Ascending aorta (tissue), 2 donors: ENCODE data around the gene HSDL1. TPM values are rescaled to one million over a fixed set of nuclear protein-coding genes. Genes with fewer than 3 reads are reported as not detected.

Source experiments
- DNase-seq, 2 donors: peaks; one replicate each; pipeline ENCODE4 v3.0.0-alpha.2; 2019; ENCODE audit warnings: low spot score in 2 of 2
- H3K27ac ChIP-seq, 2 donors: fragments of 200-600 bp; sonication (generic); one replicate each; pipeline ENCODE4 v1.5.1; 2016 to 2017; ENCODE audit warnings: mild to moderate bottlenecking in 1 of 2
- H3K27me3 ChIP-seq: fragments of 200-600 bp; sonication (generic); one replicate; pipeline ENCODE4 v1.5.1; 2017
- H3K36me3 ChIP-seq, 2 donors: fragments of 200-600 bp; sonication (generic); one replicate each; pipeline ENCODE4 v1.5.1; 2016
- H3K4me1 ChIP-seq, 2 donors: fragments of 200-600 bp; sonication (generic); one replicate each; pipeline ENCODE4 v1.5.1; 2016 to 2017; ENCODE audit warnings: mild to moderate bottlenecking in 1 of 2
- H3K4me3 ChIP-seq, 2 donors: fragments of 200-600 bp; sonication (generic); one replicate each; pipeline ENCODE4 v1.5.1; 2016 to 2017; ENCODE audit warnings: mild to moderate bottlenecking in 1 of 2
- H3K9me3 ChIP-seq, 2 donors: fragments of 200-600 bp; sonication (generic); one replicate each; pipeline ENCODE4 v1.5.1; 2016
- intact Hi-C: fragments of 100-400 bp; cut with DNase I; formaldehyde crosslinking; loops from one replicate; pipeline ENCODE4 v1.15.1; 2023
- total RNA-seq: library from RNA; depleted of rRNA; stranded (reverse); fragments of >200 nt; gene quantifications from one replicate; pipeline ENCODE4 v1.1.0, GENCODE V29; 2016
- TF ChIP-seq, protein P1 (sequence below), 3 experiments: fragments of 200-600 bp in 2 of 3; fragments of 450-650 bp in 1 of 3; sonication (generic) in 2 of 3; IDR thresholded peaks; one replicate each; pipeline ENCODE4 v1.5.1; 2016 to 2019; ENCODE audit warnings: antibody characterized with exemption in 3 of 3, mild to moderate bottlenecking in 1 of 3, moderate library complexity in 1 of 3

The HSDL1 gene
- total RNA-seq, 1 donor from 2014 or later = 12.0 TPM

DNA sequence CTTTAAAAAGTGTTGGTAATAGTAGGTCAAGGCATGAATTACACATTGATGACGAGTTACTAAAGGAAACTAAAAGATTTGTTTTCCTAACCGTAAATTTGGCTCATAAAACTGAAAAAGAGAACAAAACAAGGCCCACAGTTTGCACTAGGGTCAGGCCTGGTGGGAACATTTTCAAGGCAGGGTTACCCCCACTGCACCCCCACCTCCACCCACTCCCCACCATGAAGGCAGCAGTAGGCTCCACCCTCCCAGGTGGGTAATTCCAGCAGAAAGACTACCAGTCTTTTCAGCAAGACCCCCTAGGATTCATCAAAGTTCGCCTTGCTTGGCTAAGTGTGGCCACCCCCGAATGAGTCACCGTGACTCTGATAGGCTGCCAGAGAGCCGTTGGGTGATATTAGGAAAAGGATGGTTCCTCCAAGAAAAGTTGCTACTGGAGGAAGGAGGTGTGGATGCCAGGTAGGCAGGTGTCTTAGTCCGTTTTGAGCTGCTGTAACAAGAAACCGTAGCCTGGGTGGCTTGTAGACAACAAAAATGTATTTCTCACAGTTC, 8.8 kb upstream of the HSDL1 start:
- Histone ChIP-seq H3K27me3 (no peaks in the 10 kb centered on the region), H3K27ac (no peak overlapping the region), H3K9me3 (no peaks in the 10 kb centered on the region), H3K4me3 (no peak overlapping the region), H3K36me3 (no peaks in the 10 kb centered on the region), H3K4me1 (no peaks in the 10 kb centered on the region)
- TF ChIP-seq, protein P1, sequence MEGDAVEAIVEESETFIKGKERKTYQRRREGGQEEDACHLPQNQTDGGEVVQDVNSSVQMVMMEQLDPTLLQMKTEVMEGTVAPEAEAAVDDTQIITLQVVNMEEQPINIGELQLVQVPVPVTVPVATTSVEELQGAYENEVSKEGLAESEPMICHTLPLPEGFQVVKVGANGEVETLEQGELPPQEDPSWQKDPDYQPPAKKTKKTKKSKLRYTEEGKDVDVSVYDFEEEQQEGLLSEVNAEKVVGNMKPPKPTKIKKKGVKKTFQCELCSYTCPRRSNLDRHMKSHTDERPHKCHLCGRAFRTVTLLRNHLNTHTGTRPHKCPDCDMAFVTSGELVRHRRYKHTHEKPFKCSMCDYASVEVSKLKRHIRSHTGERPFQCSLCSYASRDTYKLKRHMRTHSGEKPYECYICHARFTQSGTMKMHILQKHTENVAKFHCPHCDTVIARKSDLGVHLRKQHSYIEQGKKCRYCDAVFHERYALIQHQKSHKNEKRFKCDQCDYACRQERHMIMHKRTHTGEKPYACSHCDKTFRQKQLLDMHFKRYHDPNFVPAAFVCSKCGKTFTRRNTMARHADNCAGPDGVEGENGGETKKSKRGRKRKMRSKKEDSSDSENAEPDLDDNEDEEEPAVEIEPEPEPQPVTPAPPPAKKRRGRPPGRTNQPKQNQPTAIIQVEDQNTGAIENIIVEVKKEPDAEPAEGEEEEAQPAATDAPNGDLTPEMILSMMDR (IDR thresholded peaks at IDR 0.05) = no peak
- DNase-seq = no peak
- intact Hi-C loops = no loop called here

DNA sequence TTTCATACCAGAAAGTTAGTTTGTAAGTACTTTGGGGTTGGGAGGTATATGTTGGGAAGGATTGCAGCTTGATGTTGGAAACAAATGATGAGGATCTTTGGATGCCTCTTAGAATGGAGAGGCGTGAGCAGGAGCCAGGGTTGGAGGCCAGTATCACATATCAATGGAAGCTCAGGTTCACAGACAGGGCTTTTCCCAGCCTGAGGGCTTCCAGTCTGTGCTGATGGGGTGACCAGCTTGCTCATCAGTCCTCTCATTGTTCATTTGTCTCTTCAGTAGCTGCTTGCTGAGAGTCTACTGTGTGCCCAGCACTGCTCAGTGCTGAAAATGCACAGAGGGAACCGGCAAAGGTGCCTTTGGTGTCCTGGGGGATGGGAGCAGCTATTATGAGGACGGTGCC, 5.9 kb upstream of the HSDL1 start:
- no peaks in the 10 kb centered on the region for H3K36me3 ChIP-seq
- no peaks in the 10 kb centered on the region for H3K27me3 ChIP-seq
- intact Hi-C loops = no loop called here
- TF ChIP-seq, protein P1 (IDR thresholded peaks at IDR 0.05) = no peak
- no peak for DNase-seq
- no peak overlapping the region for H3K4me3 ChIP-seq
- no peaks in the 10 kb centered on the region for H3K4me1 ChIP-seq
- no peaks in the 10 kb centered on the region for H3K9me3 ChIP-seq
- H3K27ac ChIP-seq = no peak overlapping the region

DNA sequence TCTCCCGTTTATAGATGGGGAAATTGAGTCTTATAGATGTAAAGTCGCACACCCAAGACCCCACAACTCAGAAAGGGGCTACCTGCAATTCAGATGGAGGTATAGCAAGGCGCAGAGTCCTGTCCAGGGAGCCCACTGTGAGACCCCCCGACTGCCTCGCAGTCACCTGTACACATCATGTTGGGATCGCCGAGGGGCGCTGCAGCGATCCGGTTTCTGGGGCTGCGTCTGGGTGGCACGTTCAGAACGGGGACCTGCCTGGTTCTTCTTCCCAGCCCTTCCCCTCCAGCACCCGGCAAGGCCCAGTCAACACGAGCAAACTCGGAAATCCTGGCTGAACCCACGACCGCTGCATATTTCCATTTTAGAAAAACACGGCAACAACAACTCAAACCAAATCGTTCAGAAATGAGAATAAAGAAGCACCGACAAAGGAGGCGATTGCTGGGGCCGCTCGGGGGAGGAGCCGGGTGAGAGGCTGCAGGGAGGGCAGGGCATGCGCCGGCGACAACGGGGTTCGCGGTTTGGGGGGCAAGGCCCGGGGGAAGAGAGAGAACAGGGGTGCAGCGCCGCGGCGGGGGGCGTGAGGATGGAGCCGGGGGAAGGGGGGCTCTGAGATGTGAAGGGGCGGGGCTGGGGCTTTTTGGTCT, 643 bp downstream of the HSDL1 start:
- intact Hi-C loops = no loop called here
- no peak for DNase-seq
- Histone ChIP-seq H3K4me3 (peak overlapping the region; percentile 61 to 97), H3K36me3 (no peaks in the 10 kb centered on the region), H3K9me3 (no peaks in the 10 kb centered on the region), H3K27me3 (no peaks in the 10 kb centered on the region), H3K4me1 (peaks cover 0 to 7% of the 10 kb centered on the region in 2 donors), H3K27ac (peak overlapping the region; percentile 27 to 76)
- TF ChIP-seq, protein P1 (IDR thresholded peaks at IDR 0.05) = no peak

DNA sequence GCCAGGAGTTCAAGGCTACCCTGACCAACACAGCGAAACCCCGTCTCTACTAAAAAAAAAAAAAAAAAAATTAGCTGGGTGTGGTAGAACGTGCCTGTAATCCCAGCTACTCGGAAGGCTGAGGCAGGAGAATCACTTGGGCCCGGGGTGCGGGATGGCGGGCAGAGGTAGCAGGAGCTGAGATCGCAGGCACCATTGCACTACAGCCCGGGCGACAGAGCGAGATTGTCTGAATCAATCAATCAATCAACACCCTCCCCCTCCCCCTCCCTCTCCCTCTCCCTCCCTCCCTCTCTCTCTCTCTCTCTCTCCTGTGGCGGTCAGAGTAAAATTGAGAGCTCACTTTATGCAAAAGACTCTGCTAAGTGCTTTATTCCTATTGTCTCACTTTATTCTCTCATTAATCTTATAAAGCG, 1.2 kb downstream of the HSDL1 start:
- Histone ChIP-seq H3K4me1 (peaks cover 0 to 7% of the 10 kb centered on the region in 2 donors), H3K36me3 (no peaks in the 10 kb centered on the region), H3K4me3 (peak overlapping the region; percentile 61 to 97), H3K9me3 (no peaks in the 10 kb centered on the region), H3K27me3 (no peaks in the 10 kb centered on the region), H3K27ac (no peak overlapping the region)
- intact Hi-C loops = no loop called here
- DNase-seq = no peak
- TF ChIP-seq, protein P1 (IDR thresholded peaks at IDR 0.05) = no peak

DNA sequence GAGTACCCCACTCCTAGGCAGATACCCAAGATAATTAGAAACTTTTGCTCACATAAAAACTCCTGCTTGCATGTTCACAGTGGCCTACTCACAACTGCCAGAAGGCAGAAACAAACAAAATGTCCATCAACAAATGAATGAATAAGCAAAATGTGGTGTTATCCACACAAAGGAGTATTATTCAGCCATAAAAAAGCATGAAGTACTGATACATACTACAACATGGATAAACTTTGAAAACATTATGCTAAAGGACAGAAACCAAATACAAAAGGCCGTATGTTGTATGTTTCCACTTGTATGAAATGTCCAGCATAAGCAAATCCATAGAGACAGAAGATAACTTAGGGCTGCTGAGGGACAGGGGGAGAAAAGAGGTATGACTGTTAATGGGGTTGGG, 1.9 kb downstream of the HSDL1 start:
- intact Hi-C loops = no loop called here
- Histone ChIP-seq H3K9me3 (no peaks in the 10 kb centered on the region), H3K27me3 (no peaks in the 10 kb centered on the region), H3K27ac (no peak overlapping the region), H3K4me1 (peaks cover 0 to 7% of the 10 kb centered on the region in 2 donors), H3K36me3 (no peaks in the 10 kb centered on the region), H3K4me3 (no peak overlapping the region)
- TF ChIP-seq, protein P1 (IDR thresholded peaks at IDR 0.05) = no peak
- DNase-seq = no peak
